Caki2 (cell line): ENCODE measurements around the gene QKI. TPM values are rescaled to one million over a fixed set of nuclear protein-coding genes. Genes with fewer than 3 reads are reported as not detected.

Source experiments
- DNase-seq: peaks from one replicate; pipeline ENCODE4 v3.0.0-alpha.2; 2015; ENCODE audit warnings: low read depth
- in situ Hi-C: cut with HindIII; loops from 2 replicates; pipeline ENCODE4 v1.10.0; 2016; ENCODE audit warnings: low sequenced_read_pairs, low pct_unique_long_range_greater_than_20kb, mixed read lengths
- total RNA-seq: library from RNA; depleted of rRNA; stranded (reverse); fragments of >200 nt; shearing (Covaris generic); gene quantifications from 2 replicates; pipeline ENCODE4 v1.2.3, GENCODE V29; 2014; ENCODE audit warnings: low replicate concordance

QKI gene
- total RNA-seq, 1 experiment from 2014 or later: 76.1 TPM

DNA sequence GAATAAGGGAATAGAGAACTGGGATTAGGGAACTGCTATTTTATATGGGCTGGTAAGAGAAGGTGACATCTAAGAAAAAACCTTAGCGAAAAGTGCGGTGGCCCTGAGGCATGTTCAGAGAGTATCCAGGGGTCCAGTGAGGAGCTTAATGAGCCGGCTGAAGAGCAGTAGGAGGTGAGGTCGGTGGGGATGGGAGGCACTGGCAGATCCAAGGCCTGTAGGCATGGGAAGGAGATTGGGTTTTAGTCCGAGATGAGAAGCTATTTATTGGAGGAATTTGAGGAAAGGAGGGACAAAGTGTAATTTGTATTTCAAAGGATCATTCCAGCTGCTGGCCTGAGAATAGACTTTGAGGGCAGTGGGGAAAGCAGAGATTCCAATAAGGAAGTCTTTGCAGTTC lies 123.8 kb downstream of the QKI start:
- DNase-seq: no peak
- in situ Hi-C loops: no loop called here

DNA sequence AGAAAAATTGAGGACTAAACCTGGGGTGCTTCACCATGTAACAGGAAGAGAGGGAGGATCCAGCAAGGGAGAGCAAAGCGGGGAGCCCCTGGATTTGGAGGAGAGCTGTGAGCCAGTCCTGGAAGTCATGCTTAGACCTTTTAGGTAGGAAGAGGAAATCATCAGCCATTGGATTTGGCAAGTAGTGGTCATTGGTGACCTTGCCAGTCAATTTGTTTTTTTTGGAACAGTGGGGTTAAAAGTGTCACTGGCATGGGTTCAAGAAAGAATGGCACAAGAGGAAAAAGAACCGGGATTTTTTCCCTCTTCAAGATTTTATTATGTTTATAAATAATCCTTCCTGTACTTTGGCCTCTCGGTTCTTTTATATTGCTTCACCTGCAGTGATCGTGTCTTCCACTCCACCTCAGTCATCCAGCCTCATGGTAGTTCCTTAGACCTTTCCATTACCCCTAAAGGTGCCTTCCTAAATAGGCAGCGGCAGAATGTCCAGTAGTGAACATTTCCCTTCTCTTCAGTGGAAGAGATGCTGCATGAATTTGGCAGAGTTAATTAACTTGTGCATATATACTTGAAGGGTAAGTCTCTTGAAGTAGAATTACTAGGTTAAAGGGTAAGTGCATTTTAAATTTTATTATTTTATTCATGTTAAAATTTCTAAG lies 124.7 kb downstream of the QKI start:
- no peak for DNase-seq
- in situ Hi-C loops: no loop called here

GRCh38 chr6:163543321-163543720 lies 128.8 kb downstream of the QKI start:
- no peak for DNase-seq
- in situ Hi-C loops: no loop called here

- DNase-seq: no peak
- in situ Hi-C loops: no loop called here
These were observed 130.9 kb downstream of the QKI start for GRCh38 chr6:163545370-163545769.

DNA sequence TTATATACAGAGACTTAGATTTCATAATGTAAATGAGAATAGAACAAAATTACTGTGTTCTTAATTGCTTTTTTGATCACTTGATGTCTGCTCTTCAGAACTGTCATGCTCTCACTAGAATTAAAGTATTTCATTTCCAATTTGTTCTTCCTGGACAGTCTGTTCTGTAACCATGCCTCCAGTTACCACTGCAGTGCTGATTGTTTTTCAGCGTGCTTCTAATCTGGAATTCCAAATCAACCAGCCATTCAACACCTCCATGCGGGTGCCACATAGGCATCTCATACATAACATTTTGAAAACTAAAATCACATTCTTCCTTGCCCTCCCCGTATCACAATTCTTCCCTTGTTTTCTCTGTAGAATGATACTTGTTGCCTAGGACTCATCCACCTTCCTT lies 132.8 kb downstream of the QKI start:
- in situ Hi-C loops: no loop called here
- no peak for DNase-seq

GRCh38 chr6:163548624-163549023 lies 134.1 kb downstream of the QKI start:
- no peak for DNase-seq
- in situ Hi-C loops: no loop called here

GRCh38 chr6:163554032-163554431 lies 139.5 kb downstream of the QKI start:
- no peak for DNase-seq
- in situ Hi-C loops: no loop called here

DNA sequence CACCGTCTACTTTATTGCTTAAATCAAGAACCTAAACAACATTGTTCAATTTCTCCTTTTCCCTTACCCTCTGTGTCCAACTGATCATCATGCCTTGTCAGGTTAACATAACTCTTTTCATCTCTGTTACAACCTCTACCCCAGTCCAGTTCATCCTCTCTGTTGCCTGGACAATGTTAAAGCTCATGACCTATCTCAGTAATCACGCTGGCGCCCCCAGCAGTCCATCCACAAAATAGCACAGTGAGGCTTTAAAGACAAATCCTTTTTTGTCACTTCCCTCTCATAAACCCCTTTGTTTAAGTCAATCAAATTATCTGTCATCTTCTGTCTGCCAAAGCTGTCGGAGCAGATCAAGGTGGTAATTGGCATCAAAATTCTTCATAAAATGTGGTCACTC lies 140.1 kb downstream of the QKI start:
- DNase-seq: peak; percentile 10
- in situ Hi-C loops: no loop called here

GRCh38 chr6:163559661-163560060 lies 145.1 kb downstream of the QKI start:
- no peak for DNase-seq
- in situ Hi-C loops: no loop called here

GRCh38 chr6:163563318-163563717 lies 148.8 kb downstream of the QKI start:
- in situ Hi-C loops: no loop called here
- no peak for DNase-seq

DNA sequence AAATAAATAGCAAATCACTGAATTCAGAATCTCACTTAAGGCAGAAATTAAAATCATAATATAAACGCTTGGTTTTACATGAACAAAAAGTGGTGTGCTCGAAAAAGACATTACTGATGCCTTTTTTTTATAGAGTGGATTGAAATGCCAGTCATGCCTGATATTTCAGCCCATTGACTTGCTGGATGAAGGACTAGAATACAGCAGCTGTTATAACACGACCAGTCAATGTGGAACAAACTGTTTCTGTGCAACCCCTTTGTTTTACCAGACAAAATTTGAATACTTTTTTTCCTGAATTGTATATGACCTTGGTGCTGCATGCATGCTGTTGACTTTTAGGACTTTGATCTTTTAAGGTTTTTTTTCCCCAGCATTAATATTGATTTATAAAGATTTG lies 150.0 kb downstream of the QKI start:
- in situ Hi-C loops: no loop called here
- DNase-seq: no peak

DNA sequence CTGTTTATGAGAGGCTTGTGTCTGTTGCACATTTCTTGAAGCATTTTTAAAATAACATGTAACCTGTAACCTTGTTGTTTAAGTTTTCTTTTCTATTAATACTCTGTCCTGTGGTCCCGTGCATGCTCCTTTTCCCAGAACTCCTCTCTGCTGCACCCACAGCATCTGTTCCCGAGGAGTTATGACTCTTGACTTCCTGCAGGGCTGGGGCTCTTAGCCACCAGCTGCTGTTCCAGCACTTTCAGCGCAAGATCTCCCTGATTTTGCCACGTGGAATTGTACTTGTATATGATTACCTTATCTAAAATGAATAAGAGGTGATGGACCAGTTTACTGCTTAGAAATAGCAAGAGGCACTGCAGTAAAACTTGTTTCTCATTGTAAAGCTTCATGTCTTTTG lies 150.6 kb downstream of the QKI start:
- no peak for DNase-seq
- in situ Hi-C loops: no loop called here

- no peak for DNase-seq
- in situ Hi-C loops: no loop called here
These were observed 151.5 kb downstream of the QKI start for GRCh38 chr6:163566056-163566455.

DNA sequence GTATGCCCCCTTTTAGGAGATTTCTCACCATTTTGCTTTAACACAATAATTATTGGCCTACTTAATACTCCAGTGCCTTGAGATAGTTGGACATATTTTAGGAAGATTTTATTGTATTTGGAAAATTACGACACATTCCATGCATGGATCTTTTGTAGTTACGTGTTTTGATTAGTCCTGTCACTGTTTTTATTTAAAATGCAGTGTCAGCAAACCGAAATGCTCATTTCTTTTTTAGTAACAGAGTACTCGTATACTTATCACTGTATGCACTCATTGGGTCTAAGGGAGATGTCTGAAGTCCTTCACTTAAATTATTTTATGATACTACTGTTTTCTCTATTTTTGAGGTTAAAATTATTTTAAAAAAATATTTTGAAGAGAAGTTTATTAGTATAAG lies 153.8 kb downstream of the QKI start:
- DNase-seq: no peak
- in situ Hi-C loops: no loop called here

DNA sequence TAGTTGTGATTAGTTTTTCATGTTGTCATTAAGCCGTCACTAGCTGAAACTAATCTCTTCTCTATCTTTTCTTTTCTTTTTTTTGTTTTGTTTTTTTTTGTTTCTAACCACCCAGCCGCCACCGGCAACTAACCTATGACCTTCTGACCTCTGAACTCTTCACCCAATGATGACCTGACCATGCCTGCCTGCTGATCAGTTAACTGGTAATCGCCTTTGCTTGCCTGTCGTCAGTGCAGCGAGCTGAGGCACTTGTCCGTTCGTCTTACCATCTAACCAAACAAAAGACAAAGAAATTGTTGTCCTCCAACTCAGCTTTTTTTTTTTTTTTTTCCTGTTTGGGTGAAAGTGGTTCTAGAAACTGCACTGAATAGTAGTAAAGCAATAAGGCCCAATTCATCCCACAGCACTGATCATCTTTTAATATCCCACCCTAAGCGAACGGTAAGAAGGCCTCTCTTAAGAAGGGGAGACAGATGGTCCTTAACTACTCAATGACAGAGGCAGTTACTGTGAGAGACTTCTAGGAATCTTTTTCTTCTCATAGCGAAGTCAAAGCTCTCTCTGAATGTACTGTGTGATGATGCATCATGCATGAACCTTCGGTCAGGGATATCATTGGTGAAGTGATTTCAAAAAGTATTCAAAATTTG lies 156.2 kb downstream of the QKI start:
- no peak for DNase-seq
- in situ Hi-C loops: no loop called here

GRCh38 chr6:163571730-163572129 lies 157.2 kb downstream of the QKI start:
- in situ Hi-C loops: no loop called here

GRCh38 chr6:163572612-163573011 lies 158.1 kb downstream of the QKI start:
- in situ Hi-C loops: no loop called here
- peak; percentile 76 for DNase-seq

More at GRCh38 chr6:163571730-163572129, 157.2 kb downstream of the QKI start:
- no peak for DNase-seq

DNA sequence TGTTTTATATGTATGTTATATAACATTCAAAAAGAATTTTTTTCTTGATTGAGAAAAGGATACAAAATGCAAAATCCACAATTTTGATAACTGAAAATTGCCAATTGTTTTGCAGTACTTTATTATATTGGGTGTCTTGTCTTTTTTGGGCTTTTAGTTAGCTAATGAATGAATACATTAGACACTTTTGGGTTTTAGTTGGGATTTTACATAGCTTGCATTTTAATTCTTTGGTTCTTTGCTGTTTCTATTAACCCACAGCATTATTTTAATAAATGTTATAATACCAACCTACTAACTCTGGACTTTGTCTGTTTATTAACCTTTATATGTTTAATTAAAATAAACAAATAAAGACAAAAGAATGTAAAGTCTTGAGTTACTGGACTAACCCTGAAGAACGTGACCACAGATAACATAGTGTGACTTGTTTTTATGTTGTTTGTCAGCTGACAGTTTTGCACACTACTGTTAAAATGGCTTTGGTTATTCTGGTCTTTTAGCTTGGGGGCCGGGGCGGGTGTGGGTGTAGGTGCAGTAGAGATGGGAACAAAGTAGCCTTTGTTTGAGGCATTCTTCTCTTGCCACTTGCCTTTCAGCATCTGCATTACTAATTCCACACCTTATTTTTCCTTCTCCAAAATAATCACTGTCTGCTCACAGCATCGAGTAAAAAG lies 159.1 kb downstream of the QKI start:
- in situ Hi-C loops: no loop called here
- no peak for DNase-seq

- no peak for DNase-seq
- in situ Hi-C loops: no loop called here
These were observed 161.6 kb downstream of the QKI start for GRCh38 chr6:163576114-163576513.

DNA sequence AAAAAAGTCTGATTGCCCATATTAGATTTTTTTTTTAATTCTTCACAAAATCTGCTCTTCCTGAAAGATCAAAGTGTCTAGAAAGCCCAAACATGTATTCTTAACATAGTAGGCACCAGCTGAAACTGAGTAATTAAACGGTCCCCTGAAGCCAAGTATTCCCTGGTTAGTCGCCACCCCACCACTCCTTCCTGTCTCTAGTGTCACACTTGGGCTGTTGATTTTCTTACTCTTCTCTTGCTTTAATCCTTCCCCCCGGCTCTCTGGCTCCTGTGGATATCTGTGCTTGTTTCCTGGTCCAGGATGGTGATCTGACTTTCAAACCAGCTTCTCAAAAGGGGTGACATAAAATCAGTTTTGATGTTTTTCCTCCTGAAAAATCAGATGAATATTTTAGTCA lies 162.9 kb downstream of the QKI start:
- in situ Hi-C loops: no loop called here
- DNase-seq: peak; percentile 16
